Mucosa of descending colon (tissue), 3 donors: ENCODE measurements around the gene GNAL. TPM values are rescaled to one million over a fixed set of nuclear protein-coding genes. Genes with fewer than 3 reads are reported as not detected.

Experiments used
- ATAC-seq: fragments of 200-7000 bp; cut with Tn5 transposase; one replicate; pipeline ENCODE4 v1.9.1; 2020; ENCODE audit warnings: mild to moderate bottlenecking, moderate library complexity
- DNase-seq, 3 donors: peaks; one replicate each; pipeline ENCODE4 v3.0.0-alpha.2; 2020
- H3K36me3 ChIP-seq: fragments of 200-600 bp; one replicate; pipeline ENCODE4 v1.8.0; 2021; ENCODE audit warnings: low read depth, mild to moderate bottlenecking
- H3K4me1 ChIP-seq: fragments of 200-600 bp; one replicate; pipeline ENCODE4 v1.8.0; 2021; ENCODE audit warnings: low read depth, mild to moderate bottlenecking
- H3K4me3 ChIP-seq: fragments of 200-600 bp; one replicate; pipeline ENCODE4 v1.8.0; 2021; ENCODE audit warnings: mild to moderate bottlenecking
- H3K9me3 ChIP-seq: fragments of 200-600 bp; one replicate; pipeline ENCODE4 v1.8.0; 2021; ENCODE audit warnings: mild to moderate bottlenecking
- intact Hi-C, 2 donors: fragments of 100-400 bp; cut with DNase I in 1 of 2; cut with micrococcal nuclease in 1 of 2; formaldehyde crosslinking; loops; one replicate each; pipeline versions ENCODE4 v1.11.0 to v1.11.1; 2022; cut with DNase I, micrococcal nuclease
- total RNA-seq, 3 donors: library from RNA; stranded (reverse); fragmentation: NEBNext Ultra II Directional in 2 of 3; extraction: Animal tissue kit (Norgen Biotek cat#: 25700) in 2 of 3; gene quantifications; one replicate each; pipeline versions ENCODE4 v1.2.1 to v1.2.4, GENCODE V29; 2021 to 2023
- TF ChIP-seq, protein P1 (sequence below): fragments of 200-600 bp; IDR thresholded peaks from one replicate; pipeline ENCODE4 v1.8.0; 2022; ENCODE audit warnings: antibody characterized with exemption, mild to moderate bottlenecking
- donor health status: DM: no; HTN: no; CAD: no; lungs with moderate emphysema.
- donor health status: DM: no; HTN: no; CAD: no.
- donor health status: DM: no; HTN: yes; CAD: no.

Gene GNAL
- total RNA-seq, 3 donors from 2014 or later = 4.7 to 20.7 (median 5.3) TPM

DNA sequence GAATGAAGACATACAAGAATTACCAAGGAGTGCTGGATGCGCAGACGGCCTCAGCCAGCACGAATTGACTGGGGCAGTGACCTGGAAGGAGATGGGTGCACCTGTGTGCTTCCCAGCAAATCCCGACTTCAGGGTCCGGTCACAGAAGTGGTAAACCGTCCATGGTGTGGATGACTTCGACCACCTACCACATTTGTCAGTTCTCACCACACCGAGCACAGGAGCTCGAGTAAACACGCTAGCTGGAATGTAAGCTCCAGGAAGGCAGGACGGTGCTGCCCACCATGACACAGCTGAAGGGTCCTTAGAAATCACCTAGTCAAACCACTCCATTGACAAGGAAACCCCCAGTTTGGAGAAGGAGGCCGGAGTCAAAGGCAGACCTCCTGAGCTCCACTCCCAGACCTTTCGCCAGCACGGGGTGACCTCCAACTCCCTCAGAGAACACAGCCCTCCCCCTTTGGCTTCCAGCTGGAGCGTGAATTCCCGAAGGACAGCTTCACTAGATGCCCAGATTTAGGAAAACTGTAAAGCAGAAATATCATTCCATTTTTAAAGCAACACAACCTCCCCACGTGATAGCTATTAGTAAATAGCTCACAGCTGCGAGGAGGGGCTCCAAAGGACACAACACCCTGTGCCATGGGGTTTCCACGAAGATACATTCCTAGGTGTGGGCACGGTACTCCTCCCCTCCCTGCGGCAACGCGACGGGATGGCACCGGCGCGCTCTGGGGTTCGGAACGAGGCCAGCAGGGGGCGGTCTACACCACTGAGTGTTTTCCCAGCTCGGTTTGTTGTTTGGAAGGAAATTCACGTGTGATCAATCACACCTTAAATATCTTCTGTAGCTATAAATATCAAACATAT, 34.1 kb upstream of the GNAL start:
- Histone ChIP-seq H3K9me3 (no peaks in the 10 kb centered on the region), H3K4me1 (no peaks in the 10 kb centered on the region), H3K4me3 (no peak overlapping the region), H3K36me3 (no peaks in the 10 kb centered on the region)
- TF ChIP-seq, protein P1, sequence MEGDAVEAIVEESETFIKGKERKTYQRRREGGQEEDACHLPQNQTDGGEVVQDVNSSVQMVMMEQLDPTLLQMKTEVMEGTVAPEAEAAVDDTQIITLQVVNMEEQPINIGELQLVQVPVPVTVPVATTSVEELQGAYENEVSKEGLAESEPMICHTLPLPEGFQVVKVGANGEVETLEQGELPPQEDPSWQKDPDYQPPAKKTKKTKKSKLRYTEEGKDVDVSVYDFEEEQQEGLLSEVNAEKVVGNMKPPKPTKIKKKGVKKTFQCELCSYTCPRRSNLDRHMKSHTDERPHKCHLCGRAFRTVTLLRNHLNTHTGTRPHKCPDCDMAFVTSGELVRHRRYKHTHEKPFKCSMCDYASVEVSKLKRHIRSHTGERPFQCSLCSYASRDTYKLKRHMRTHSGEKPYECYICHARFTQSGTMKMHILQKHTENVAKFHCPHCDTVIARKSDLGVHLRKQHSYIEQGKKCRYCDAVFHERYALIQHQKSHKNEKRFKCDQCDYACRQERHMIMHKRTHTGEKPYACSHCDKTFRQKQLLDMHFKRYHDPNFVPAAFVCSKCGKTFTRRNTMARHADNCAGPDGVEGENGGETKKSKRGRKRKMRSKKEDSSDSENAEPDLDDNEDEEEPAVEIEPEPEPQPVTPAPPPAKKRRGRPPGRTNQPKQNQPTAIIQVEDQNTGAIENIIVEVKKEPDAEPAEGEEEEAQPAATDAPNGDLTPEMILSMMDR = peak; percentile 49
- intact Hi-C loops = no loop called here
- ATAC-seq (peak; percentile 76), DNase-seq (peak in 2 of 3 donors; percentile 64 to 76)

DNA sequence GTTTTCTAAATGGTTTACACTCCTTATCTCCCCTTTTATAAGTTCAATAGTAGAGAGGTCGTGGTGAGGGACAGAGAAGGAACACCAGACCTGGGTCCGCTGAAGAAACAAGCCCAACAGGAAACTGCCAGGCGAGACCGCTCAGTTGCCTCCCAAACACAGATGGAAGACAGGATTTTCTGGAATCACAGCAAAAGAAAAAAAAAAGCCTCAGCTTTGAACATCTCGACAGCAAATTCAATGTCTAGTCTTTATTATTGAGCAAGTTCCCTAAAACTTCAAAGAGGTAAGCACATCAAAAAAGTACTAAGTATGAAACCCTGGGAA, 33.5 kb upstream of the GNAL start:
- Histone ChIP-seq H3K36me3 (no peaks in the 10 kb centered on the region), H3K9me3 (no peaks in the 10 kb centered on the region), H3K4me1 (no peaks in the 10 kb centered on the region), H3K4me3 (no peak overlapping the region)
- intact Hi-C loops = no loop called here
- DNase-seq (no peak), ATAC-seq (no peak)
- TF ChIP-seq, protein P1 = no peak

DNA sequence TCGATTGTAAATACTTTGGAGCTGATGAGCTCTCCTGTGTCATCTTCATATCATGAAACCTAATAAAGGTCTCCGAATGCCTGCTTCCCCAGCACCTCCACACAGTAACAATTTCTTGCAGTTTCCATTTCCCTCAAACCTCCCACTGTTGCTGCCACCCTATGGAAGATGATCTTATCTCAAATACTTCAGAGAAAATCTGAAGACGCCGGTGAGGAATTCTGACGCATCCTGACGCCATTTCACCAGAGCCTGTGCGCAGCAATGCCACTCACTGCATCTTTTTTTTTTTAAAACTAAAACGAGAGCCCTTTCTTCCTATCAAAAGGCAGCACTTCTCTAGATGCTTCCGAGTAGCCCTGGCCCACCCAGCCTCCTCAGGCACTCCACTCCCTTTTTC, 31.9 kb upstream of the GNAL start:
- TF ChIP-seq, protein P1 = no peak
- Histone ChIP-seq H3K4me3 (no peak overlapping the region), H3K36me3 (no peaks in the 10 kb centered on the region), H3K4me1 (no peaks in the 10 kb centered on the region), H3K9me3 (no peaks in the 10 kb centered on the region)
- DNase-seq (no peak), ATAC-seq (no peak)
- intact Hi-C loops = no loop called here

GRCh38 chr18:11657554-11657953, 31.5 kb upstream of the GNAL start:
- TF ChIP-seq, protein P1 = no peak
- H3K4me3 ChIP-seq = no peak overlapping the region
- no peaks in the 10 kb centered on the region for H3K9me3 ChIP-seq
- intact Hi-C loops = no loop called here
- no peak for DNase-seq
- H3K4me1 ChIP-seq = no peaks in the 10 kb centered on the region
- ATAC-seq = no peak
- no peaks in the 10 kb centered on the region for H3K36me3 ChIP-seq

DNA sequence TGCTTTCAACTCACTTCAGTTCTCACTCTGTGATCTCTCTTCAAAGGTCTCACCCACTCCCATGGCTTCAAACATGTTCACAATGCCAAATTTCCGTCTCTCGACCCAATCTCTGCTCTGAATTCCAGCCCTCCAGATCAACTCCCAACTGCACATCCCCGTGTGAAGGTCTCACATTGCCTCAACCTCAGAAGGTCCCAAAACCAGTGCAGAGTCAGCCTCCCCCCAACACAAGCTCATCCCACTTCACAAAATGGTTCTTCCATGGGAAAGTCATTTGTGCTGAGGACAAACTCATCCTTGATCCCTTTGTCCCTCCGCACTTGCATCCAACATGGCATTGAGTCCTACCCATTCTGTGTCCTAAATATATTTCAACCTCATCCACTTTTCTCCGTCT, 31.0 kb upstream of the GNAL start:
- no peaks in the 10 kb centered on the region for H3K9me3 ChIP-seq
- intact Hi-C loops = no loop called here
- H3K36me3 ChIP-seq = no peaks in the 10 kb centered on the region
- no peak overlapping the region for H3K4me3 ChIP-seq
- TF ChIP-seq, protein P1 = no peak
- ATAC-seq (no peak), DNase-seq (no peak)
- H3K4me1 ChIP-seq = no peaks in the 10 kb centered on the region
